GM18873 (cell line): ENCODE results near the gene DCTN5.
"Not testable (repeated sequence)": the region's sequence is repeated elsewhere in the genome, so short reads cannot be mapped to it uniquely, and the experiment has no call there.

ENCODE experiments used
- ATAC-seq: cut with Tn5 transposase; IDR thresholded peaks from one replicate; pipeline ENCODE4 v1.9.1; 2021; ENCODE audit warnings: mild to moderate bottlenecking, moderate library complexity, moderate number of reproducible peaks; ENCODE audit not compliant: unreplicated experiment, low FRiP score

The DCTN5 gene

GRCh38 chr16:23691483-23692189 lies 50.4 kb downstream of the DCTN5 start:
- no peak for ATAC-seq

- ATAC-seq = no peak
These were observed 51.0 kb downstream of the DCTN5 start for GRCh38 chr16:23692190-23692837.

- no peak for ATAC-seq
These were observed 53.0 kb downstream of the DCTN5 start for GRCh38 chr16:23694265-23694643.

GRCh38 chr16:23694644-23695373 lies 53.5 kb downstream of the DCTN5 start:
- no peak for ATAC-seq

GRCh38 chr16:23695756-23696155 lies 54.5 kb downstream of the DCTN5 start:
- ATAC-seq = no peak

- no peak for ATAC-seq
These were observed 57.8 kb downstream of the DCTN5 start for GRCh38 chr16:23699100-23699499.

- ATAC-seq = no peak
These were observed 58.8 kb downstream of the DCTN5 start for GRCh38 chr16:23700093-23700492.

- ATAC-seq = no peak
These were observed 59.2 kb downstream of the DCTN5 start for GRCh38 chr16:23700509-23700908.

- ATAC-seq = no peak
These were observed 59.8 kb downstream of the DCTN5 start for GRCh38 chr16:23701045-23701444.

- no peak for ATAC-seq
These were observed 61.7 kb downstream of the DCTN5 start for GRCh38 chr16:23702951-23703350.

- ATAC-seq = no peak
These were observed 63.7 kb downstream of the DCTN5 start for GRCh38 chr16:23704772-23705516.

GRCh38 chr16:23705517-23705902 lies 64.2 kb downstream of the DCTN5 start:
- no peak for ATAC-seq

- no peak for ATAC-seq
These were observed 65.2 kb downstream of the DCTN5 start for GRCh38 chr16:23706439-23706838.

GRCh38 chr16:23709536-23709935 lies 68.3 kb downstream of the DCTN5 start:
- no peak for ATAC-seq

GRCh38 chr16:23710008-23710407 lies 68.7 kb downstream of the DCTN5 start:
- no peak for ATAC-seq

- no peak for ATAC-seq
These were observed 69.2 kb downstream of the DCTN5 start for GRCh38 chr16:23710504-23710903.

GRCh38 chr16:23711785-23712184 lies 70.5 kb downstream of the DCTN5 start:
- ATAC-seq = no peak

- ATAC-seq = no peak
These were observed 71.7 kb downstream of the DCTN5 start, which contains the start of gene ERN2 for GRCh38 chr16:23712976-23713375. ERN2 (minus strand) TSS chr16:23713222; CDS start chr16:23713187, 35 bp downstream.

GRCh38 chr16:23716484-23716883 lies 75.2 kb downstream of the DCTN5 start:
- ATAC-seq = no peak

GRCh38 chr16:23722613-23723240 lies 81.5 kb downstream of the DCTN5 start:
- ATAC-seq = not testable (repeated sequence)
